Frontal cortex (tissue), 4 donors: ENCODE measurements around the gene PRDM16. TPM values are rescaled to one million over a fixed set of nuclear protein-coding genes. Genes with fewer than 3 reads are reported as not detected.

Source experiments
- DNase-seq, 2 donors: peaks; one replicate each; pipeline ENCODE4 v3.0.0; 2012; ENCODE audit warnings: low spot score in 2 of 2
- FAIRE-seq: peaks from 2 replicates; lab custom pipeline; 2012; peaks lifted over from hg19 to GRCh38; lab: Jason Lieb, UNC
- total RNA-seq: library from RNA; depleted of rRNA; stranded (reverse); fragments of >200 nt; gene quantifications from one replicate; pipeline ENCODE4 v1.2.3, GENCODE V29; 2014
- donor health status: control.
- donor health status: control.
- donor health status: control.

The PRDM16 gene
- total RNA-seq, 1 donor from 2014 or later = 1.6 TPM

DNA sequence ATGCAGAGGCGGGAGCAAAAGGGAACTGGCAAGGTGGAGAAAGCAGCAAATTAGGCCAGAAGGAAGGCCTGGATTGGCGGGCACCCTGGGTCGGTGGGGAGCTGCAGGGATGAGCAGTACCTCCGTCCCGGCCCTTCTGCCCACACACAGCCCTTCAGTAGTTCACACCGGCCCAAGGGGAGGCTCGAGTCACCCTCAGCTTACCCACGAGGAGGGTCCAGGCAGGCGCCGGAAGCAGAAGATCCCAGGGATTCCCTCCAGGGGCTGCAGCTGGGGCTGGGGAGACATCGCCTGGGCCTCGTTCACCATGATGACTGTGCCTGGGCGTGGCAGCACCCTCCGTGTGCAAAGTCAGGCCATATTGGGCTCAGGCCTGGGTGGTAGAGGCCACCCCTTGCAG, 190.0 kb downstream of the PRDM16 start:
- FAIRE-seq (no peak), DNase-seq (no peak)

DNA sequence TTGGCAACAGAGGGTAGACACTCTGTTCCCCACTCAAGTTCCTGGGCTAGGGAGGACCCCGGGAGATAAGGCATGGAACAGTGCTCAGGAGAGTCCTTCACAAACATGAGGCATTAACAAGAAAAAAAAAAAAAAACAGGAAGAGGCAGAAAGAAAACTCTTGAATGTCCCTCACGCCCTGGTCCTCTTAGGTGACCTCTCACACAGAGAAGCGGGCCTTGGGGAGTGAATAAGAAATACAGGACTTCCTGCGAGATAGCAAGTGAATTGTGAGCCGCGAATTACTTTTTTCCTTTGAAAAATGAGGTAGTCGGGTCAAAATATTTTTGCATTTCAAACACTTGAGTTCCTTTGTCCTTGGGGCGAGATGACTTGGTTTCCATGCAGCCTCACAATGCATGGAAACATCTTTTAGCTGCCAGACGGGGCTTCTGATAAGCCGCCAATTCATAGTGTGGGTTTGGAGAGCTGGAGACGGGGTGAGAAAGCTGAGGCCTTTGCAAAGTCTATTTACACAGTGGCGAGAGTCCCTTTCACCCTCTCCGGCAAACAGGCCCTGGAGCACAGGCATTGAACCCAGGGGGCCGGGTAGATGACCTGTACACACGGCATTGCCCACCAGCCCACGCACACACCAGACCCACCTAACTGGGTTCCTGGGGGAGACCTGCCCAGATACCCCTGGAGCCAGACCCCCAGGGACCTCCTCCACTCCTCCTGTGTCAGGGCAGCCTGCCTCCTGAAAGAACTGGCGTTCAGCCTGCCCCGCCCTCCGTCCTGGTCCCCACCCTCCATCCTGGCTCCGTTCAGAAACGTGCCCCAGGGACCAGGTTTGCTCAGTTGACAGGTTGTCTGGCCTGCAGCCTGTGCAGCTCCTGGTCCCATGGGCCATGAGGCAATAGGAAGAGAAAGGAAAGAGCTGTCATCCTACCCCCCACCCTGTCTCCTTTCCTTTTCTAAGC, 192.3 kb downstream of the PRDM16 start:
- FAIRE-seq (no peak), DNase-seq (no peak)

DNA sequence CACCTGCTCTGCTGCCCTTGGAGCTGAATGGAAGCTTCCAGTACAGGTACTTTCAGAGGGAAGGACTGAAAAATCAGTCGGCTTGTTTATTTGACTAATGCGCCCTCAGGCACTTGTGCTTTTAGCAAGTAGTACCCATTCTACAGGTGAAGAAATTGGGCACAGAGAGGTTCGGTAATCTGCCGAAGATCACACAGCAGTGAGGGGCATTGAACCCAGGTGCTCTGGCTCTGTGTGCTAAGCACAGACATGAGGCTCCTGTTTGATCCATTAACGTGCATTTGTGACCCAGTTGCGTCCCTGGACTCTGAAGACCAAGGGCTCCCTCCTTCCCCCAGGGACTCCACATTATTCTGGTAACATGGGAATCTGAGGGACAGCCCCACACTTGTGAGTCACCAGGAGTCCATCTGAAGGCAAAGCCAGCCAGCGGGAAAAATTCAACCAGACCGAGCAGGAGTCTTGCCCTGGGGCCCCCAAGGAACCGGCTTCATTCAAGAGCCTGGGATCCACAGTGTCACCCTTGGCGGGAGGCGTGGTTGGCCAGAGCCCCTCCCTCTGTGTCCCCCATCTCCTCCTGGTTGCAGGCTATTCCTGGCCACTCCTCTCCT, 193.1 kb downstream of the PRDM16 start:
- FAIRE-seq = no peak
- DNase-seq = no peak

DNA sequence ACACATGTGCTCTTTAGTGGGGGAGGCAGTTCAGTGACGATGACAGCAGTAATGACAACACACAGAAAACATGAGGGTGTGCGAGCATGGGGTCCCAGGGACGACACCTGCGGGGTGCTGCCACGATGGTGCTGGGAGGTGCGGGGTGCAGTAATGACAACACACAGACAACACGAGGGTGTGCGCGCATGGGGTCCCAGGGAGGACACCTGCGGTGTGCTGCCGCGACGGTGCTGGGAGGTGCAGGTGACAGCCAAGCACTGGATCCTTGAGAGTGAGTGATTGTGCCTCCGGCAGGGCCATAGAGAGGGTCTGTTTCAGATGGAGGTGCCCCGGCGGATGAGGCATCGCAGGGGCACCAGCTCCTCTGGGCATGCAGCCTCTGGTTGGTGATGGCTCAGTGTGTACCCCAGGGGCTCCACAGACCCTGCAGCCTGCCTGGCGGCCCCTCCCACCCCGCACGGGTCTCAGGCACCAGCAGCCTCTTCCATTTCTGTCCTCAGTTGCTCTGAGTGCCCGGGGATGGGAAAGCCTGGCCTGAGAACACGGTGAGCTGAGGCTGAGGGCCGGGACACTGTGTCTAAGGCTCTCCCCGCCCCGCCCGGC, 193.8 kb downstream of the PRDM16 start:
- DNase-seq (no peak), FAIRE-seq (no peak)

DNA sequence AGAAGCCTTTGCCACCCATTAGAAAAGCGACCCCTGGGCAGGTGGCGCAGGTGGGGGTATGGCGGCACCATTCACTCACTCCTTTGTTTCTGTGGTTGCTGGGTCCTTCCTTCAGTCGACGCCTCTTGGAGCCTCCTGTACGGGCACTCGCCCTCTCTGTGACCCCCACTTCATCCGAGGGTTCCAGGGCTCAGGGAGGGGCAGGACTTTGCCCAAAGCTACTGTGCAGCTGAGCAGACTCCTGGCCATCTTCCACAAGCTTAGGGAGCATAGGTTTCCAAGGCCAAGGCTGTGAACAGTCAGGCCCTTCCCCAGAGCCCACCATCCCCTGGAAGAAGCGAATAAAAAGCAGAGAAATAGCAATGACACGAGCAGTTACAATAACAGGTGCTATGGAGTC, 194.8 kb downstream of the PRDM16 start:
- FAIRE-seq = no peak

GRCh38 chr1:3264456-3264855, 195.5 kb downstream of the PRDM16 start:
- no peak for FAIRE-seq
- no peak for DNase-seq

More for the DNA sequence above, 194.8 kb downstream of the PRDM16 start:
- no peak for DNase-seq

DNA sequence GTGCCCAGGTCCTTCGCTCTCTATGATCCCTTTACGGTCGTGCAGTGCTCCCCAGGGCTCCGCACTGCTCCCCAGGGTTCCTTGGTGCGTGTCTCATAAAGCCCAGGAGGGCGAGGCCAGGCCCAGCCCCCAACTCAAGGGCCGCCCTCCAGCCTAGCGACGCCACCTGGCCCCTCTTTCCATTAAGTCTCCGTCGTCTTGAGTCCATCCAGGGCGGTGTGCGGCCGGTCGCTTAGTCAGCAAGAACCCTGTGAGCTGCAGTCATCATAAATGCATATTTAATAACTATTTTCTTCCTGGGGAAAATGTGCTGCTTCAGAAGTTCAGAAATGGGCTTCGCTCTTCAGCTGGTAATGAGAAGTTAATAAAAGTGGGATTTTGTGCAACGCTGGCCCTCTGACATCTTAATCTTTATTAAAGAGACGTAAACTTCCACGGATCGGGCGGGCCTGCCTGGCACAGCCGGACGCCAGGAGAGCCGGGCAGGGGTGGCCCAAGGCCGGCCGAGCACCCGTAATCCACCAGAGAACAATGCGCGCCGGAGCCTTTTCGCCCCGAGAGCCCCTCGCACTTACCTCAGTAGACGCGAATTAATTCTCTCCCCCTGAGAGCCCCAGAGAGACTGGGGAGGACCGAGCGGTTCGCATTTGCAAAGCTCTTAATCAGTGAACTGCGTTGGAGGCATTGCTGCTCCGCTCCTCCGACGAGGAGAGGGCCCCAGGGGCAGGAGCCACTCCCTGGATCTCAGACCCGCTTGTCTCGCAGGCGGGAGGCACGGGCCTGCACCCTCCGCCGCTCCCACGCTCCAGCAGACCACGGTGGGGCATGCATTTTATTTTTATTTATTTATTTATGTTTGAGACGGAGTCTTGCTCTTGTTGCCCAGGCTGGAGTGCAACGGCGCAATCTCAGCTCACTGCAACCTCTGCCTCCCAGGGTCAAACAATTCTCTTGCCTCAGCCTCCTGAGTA, 197.1 kb downstream of the PRDM16 start:
- DNase-seq (no peak), FAIRE-seq (no peak)

DNA sequence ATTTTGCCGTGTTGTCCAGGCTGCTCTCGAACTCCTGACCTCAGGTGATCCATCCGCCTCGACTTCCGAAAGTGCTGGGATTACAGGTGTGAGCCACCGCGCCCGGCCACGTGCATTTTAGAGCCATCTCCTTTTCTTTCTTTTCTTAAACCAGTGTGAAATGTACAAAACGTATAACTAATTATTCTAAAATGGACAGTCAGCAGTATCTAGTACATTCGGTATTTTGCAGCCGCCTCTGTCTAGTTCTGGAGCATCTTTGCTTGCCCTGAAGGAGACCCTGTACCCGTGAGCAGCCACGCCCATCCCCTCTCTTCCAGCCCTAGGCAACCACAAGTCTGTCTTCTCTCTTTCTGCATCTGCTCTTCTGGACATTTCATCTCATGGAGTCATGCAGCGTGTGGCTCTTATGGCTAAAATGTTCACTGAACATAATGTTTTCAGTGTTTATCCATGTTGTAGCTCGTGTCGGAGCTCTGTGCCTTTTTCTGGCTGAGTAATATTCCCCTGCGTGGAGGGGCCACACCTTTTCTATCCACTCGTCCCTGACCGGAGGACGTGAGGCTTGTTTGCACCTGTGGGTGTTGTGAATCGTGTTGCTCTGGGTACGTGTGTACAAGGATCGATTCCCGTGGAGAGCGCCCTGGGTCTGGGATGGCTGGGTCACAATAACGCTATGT, 198.0 kb downstream of the PRDM16 start:
- DNase-seq = no peak
- FAIRE-seq = no peak

DNA sequence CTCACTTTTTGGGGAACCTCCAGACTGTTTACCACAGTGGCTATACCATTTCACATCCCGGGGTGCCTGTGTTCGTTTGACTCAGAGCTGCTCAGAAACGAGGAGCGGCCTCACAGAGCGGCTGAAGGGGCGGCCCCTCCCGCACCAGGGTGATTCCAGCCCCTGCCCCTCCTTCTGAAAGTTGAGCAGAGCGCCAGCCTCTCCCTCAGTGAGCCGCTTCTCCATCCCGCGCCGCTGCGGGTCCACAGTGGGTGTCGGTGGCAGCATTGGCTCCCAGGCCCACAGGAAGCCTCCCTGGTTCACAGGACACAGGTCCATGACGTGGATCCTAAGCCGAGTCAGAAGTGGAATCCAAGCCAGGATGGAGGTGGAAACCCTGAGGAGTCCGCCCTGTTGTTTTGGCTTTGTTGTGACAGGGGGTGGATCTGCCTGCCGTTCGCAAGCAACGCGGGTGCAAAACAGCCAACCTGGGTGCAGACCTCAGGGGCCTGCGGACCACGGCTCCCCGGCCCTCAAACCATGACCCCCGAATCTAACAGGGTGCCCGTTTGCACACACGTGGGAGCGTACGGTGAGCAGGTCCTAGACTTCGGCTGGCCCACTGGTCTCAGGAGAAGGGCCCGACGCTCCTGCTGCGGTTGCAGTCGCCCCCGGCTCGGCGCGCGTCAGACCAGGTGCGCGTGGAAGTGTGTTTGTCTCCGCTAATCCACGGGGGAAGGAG, 198.7 kb downstream of the PRDM16 start:
- FAIRE-seq (no peak), DNase-seq (no peak)

DNA sequence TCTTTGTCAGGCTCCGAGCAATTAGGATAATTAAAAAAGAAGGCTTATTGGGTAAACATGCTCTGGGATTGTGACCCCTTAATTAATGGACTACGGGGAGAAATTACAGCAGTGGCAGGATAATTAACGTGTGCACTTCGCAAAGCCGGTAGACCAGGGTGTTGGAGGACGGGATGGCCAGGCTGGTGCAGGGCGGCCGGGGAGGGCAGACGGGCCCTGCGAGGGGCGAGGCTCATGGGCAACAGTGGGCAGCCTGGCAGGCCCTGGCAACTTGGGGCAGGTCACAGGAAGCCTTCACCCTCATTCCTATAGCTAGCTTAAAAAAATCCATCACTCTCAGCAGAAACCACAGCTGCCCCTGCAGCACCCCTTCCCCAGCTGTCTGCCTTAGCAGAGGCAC, 199.3 kb downstream of the PRDM16 start:
- FAIRE-seq (no peak), DNase-seq (no peak)

GRCh38 chr1:3270403-3271245, 201.6 kb downstream of the PRDM16 start:
- no peak for FAIRE-seq
- no peak for DNase-seq

GRCh38 chr1:3271866-3272265, 202.9 kb downstream of the PRDM16 start:
- DNase-seq (no peak), FAIRE-seq (no peak)

DNA sequence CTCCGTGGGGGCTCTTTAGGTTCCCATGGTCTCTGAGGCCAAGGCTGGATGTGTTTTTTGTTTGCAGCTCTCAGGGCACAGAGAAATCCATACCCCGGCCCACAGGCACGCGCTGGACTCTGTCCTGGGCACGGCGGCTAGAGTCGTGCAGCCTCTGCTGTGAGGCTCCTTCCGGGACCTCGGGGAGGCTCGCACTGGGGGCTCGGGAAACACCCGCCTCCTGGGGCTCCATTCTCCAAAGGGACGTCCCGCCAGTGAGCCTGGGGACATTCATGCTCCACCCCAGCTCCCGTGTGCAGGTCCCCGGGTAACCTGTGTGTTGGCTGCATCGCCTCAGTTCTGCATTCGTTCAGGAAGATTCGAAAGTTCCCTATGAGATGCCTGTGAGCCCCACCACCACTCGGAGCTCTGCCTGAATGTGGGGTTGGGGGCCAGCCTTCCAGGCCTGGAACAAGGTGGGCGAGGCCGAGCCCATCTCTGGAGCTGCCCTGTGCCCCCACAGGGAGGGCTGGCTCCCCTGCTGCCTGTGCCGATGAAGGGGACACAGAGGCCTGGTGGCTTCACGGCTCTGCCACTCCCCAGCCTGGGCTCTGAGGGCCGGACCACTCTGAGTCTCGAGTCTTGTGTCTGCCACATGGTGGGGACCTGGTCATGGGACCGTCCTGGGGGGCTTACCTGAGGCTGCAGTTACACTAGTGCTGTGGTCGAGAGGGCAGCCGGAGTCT, 203.5 kb downstream of the PRDM16 start:
- DNase-seq (no peak), FAIRE-seq (no peak)

DNA sequence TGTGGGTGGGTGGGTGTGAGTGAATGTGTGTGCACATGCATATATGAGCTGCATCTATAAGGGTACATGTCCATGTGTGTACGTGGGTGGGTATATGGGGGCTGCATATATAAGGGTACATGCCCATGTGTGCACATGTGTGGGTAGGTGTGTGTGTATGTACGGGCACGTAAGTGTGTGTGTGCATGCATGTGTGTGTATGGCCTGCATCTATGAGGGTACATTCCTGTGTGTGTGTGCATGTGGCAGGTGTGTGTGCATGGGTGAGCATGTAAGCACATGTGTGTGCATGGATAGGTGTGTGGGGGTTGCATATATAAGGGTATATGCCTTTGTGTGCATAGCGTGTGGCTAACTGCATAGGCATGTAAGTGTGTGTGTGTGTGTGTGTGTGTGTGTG, 204.4 kb downstream of the PRDM16 start:
- DNase-seq (no peak), FAIRE-seq (no peak)

GRCh38 chr1:3274972-3275371, 206.0 kb downstream of the PRDM16 start:
- no peak for FAIRE-seq
- DNase-seq = no peak

- peak in 1 of 2 donors; percentile 50 for DNase-seq
- no peak for FAIRE-seq
Observed at GRCh38 chr1:3275471-3276340, 206.7 kb downstream of the PRDM16 start.
